AG09319 (cell line): ENCODE results near the gene ABCC1.

ENCODE experiments used
- DNase-seq: peaks from one replicate; pipeline ENCODE4 v3.0.0-alpha.2; 2010; ENCODE audit warnings: low read depth; ENCODE audit errors: extremely low read depth
- CTCF ChIP-seq: IDR thresholded peaks from 2 replicates; pipeline ENCODE4 v1.5.1; 2011; ENCODE audit warnings: low read depth, mild to moderate bottlenecking, inconsistent platforms, low read length, moderate library complexity

ABCC1 gene

GRCh38 chr16:16139061-16139460 lies 189.6 kb downstream of the ABCC1 start:
- TF ChIP-seq CTCF, result no peak
- no peak for DNase-seq

- TF ChIP-seq CTCF, result no peak
- no peak for DNase-seq
Measured at GRCh38 chr16:16139806-16140205, 190.4 kb downstream of the ABCC1 start.

- DNase-seq, result no peak
- no peak for TF ChIP-seq CTCF
Measured at GRCh38 chr16:16140537-16140936, 191.1 kb downstream of the ABCC1 start.

GRCh38 chr16:16141141-16141540 lies 191.7 kb downstream of the ABCC1 start:
- DNase-seq, result no peak
- TF ChIP-seq CTCF, result no peak

GRCh38 chr16:16141784-16142396 lies 192.5 kb downstream of the ABCC1 start:
- no peak for TF ChIP-seq CTCF

GRCh38 chr16:16143038-16143763 lies 193.8 kb downstream of the ABCC1 start:
- no peak for DNase-seq
- TF ChIP-seq CTCF, result peak; percentile 29

More at GRCh38 chr16:16141784-16142396, 192.5 kb downstream of the ABCC1 start:
- no peak for DNase-seq

- no peak for TF ChIP-seq CTCF
- DNase-seq, result no peak
Measured at GRCh38 chr16:16143931-16144330, 194.5 kb downstream of the ABCC1 start.
